Measurements from ENCODE around the gene IGSF5.

- no peak for TF ChIP-seq CTCF (IDR thresholded peaks at IDR 0.05)
- no peak for TF ChIP-seq POLR2A (IDR thresholded peaks at IDR 0.05)
- no peak for TF ChIP-seq POLR2AphosphoS5 (IDR thresholded peaks at IDR 0.05)
These were observed 97.9 kb downstream of the IGSF5 start for GRCh38 chr21:39842741-39843459.

Measured in transverse colon (tissue), 4 donors.